ENCODE measurements around the gene ATP9B. TPM values are rescaled to one million over a fixed set of nuclear protein-coding genes. Genes with fewer than 3 reads are reported as not detected.
"Not testable (repeated sequence)": the region's sequence is repeated elsewhere in the genome, so short reads cannot be mapped to it uniquely, and the experiment has no call there.

ATP9B gene
- total RNA-seq, 1 donor from 2014 or later, result 30.2 TPM

DNA sequence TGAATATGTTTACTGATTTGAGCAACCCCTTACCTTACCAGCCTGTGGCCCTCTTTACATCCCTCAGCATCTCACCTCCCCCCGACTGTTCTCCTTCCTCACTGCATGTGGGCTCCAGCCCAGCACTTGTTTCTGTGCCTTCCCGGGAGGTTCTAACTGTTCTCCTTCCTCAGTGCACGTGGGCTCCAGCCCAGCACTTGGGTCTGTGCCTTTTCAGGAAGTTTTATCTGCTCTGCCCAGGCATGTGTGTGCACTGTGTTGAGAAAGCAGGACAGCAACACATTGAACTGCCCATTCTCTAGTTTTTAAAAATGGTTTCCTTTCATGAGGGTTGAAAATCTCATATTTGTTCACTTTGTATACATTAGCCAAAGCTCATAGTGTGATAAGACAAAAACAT is 158.4 kb downstream of the ATP9B start:
- intact Hi-C loops (cut with micrococcal nuclease), result no loop called here

- intact Hi-C loops (cut with micrococcal nuclease), result no loop called here
Observed at GRCh38 chr18:79229431-79229830, 160.2 kb downstream of the ATP9B start.

- intact Hi-C loops (cut with micrococcal nuclease), result no loop called here
Observed at GRCh38 chr18:79234438-79234837, 165.2 kb downstream of the ATP9B start.

DNA sequence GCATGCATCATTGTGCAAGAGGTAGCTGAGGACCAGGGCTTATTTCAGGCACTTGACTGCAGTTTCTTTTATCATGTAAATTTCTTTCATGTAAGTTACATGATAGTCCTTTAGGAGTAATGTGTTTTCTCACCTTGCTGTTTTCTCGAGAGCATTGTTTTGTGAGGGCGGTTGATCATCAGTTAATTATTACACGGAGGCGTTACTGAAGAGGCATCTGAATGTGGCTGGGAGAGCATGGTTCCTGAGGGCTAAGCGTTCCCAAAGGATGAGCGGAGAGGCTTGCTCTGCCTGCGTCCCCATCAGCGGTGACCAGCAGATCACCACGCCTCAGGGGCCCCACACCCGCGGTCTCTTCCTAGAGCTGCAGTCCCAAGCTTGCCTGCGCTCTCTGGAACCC is 170.4 kb downstream of the ATP9B start:
- intact Hi-C loops (cut with micrococcal nuclease), result no loop called here

- intact Hi-C loops (cut with micrococcal nuclease), result no loop called here
Observed at GRCh38 chr18:79241755-79242154, 172.6 kb downstream of the ATP9B start.

DNA sequence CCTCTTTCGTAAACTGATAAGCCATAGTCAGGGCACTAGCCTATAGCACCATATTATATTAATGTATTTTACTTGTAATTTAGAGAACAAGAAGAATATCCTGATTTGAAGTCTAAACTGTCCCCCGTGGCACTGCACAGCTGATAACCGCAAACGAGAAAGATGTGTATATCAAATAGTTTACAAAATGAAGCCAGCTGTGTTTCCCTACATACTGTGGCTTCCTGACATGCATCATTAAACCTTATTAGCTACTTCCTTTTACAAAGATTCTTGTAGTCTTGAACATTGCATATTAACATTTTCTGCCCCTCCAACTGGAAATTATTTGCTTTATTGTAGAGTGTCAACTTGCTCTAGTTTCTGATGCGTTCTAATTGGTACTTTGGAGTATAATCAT is 173.1 kb downstream of the ATP9B start:
- intact Hi-C loops (cut with micrococcal nuclease), result no loop called here

DNA sequence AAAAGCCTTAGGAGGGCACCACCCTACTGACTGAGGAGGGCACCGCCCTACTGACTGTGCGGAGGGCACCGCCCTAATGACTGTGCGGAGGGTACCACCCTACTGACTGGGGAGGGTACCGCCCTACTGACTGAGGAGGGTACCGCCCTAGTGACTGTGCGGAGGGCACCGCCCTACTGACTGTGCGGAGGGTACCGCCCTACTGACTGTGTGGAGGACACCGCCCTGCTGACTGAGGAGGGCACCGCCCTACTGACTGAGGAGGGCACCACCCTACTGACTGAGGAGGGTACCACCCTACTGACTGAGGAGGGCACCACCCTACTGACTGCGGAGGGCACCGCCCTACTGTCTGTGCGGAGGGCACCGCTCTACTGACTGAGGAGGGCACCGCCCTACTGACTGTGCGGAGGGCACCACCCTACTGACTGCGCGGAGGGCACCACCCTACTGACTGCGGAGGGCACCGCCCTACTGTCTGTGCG is 176.4 kb downstream of the ATP9B start:
- intact Hi-C loops (cut with micrococcal nuclease), result loop anchor here (1.0 kb wide), 1 partner anchor 260 kb away; no protein-coding TSS in a partner anchor

DNA sequence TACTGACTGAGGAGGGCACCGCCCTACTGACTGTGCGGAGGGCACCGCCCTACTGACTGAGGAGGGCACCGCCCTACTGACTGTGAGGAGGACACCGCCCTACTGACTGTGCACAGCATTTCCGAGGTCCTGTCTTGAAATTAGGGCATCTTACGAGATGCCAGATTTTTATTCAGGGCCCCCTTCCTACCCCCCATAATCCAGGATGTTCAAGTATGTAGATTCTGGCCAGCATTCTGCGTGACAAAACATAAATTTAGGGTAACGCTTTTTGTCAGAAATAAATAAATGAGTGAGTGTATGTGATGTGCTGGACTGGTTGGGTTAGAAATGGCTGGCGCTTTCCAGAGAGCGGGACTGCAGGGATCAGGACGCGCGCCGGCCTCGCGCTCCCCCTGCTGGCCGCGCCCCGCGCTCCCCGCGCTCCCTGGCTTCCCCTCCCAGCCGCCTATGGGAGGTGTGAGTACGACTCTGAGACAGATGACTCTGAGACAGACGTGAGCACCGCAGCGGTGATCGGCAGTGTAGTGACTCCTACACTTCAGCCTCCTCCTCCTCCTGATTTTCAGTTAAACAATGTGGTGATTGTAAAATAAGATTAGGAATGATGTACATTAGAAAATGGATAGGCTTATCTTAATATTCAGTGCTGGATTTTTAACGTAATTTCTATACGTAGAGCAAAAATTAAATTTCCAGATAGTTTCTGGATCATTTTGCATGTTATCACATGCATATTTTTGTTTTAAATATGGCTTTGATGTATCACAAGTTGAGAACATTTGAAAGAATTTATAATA is 177.3 kb downstream of the ATP9B start:
- intact Hi-C loops (cut with micrococcal nuclease), result loop anchor here (1.0 kb wide), 1 partner anchor 261 kb away; no protein-coding TSS in a partner anchor

DNA sequence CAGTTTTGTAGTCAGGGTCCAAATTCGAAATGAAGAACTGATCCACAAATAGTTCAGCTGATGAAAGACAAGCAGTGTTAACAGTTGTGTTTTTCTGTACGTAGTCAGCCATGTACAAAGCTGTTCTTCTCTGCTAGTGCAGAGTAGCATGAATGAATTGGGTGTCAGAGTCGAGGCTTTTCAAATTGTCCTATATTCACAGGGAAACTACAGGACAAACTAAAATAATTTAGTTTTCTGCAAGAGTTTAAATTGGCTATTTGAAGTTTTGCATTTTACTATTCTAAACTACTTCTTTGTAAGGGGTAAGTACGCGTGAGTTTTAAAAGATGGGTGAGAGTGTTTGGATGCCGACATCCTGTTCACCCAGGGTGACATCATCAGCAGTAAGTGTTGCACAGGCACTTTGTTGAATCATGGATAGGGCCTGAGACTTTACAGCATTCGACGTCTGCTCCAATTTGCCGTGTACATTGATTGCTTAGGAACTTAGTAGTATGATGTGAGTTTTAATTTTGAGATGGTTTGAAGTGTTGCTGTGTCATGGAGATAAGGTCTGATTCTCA is 179.4 kb downstream of the ATP9B start:
- intact Hi-C loops (cut with micrococcal nuclease), result no loop called here

- intact Hi-C loops (cut with micrococcal nuclease), result no loop called here
Observed at GRCh38 chr18:79250301-79250981, 181.2 kb downstream of the ATP9B start.

- intact Hi-C loops (cut with micrococcal nuclease), result no loop called here
Observed at GRCh38 chr18:79251021-79251420, 181.8 kb downstream of the ATP9B start.

DNA sequence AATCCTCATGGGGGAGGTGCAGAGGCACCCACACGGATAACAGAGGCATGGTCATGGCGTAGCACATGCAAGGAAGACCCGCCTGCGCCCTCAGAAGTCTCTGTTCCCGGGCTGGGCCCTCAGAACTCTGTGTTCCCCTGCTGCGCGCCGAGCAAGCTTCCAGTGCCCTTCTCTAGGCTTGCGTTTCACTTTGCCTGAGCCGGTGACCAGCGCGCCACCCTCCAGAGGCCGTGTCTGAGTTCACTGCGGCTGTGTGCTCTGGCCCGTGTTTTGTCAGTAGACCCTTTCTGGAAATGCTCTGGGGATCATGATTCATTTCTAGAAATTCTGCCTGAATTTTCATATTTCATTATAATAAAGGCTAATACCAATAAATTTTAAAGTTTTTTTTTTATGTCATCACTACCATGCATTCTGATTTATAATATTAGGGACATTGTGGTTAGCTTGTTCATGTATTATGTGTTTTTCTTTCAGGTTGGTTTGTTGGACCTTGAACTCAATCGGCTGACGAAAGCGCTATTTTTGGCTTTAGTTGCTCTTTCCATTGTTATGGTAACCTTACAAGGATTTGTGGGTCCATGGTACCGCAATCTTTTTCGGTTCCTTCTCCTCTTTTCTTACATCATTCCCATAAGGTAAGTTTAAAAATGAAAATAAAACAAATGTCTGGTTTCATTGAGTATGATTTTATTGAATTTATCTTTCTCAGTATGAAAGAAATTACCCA is 183.9 kb downstream of the ATP9B start:
- intact Hi-C loops (cut with micrococcal nuclease), result no loop called here

DNA sequence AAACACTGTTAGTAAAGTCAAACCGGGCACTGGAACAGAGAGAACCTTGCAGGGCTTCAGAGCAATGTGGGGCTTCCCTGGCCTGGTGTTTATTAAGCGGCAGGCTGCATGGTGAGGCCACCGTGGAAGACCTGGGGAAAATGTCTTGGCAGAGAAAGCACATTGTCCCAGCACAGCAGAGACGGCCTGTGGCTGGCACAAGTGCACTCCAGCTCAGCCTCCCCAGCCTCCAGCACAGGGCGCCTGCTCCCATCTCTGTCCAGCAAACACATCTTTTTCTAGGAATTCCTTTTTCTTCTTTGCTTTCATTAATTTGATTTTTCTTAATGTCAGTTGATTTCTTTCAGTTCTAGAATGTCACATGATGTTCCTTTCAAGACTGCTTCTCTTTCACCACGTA is 188.3 kb downstream of the ATP9B start:
- intact Hi-C loops (cut with micrococcal nuclease), result no loop called here

DNA sequence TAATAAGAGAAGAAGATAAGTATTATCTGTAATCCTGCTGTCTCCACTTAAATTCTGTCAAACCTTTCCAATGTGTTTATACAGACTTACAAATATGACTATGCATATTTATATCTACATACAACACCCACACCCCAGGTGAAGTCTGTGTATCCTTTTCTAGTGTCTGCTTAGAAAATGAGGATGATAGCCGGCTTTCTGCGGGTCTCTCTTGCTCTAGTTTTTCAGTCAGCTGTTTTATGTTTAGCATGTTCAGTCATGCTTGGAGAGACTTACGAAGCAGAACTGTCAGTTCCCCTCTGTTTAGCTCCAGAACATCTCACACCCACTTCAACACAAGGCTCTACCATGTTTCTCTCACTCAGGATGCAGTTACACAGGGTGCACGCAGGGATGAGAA is 189.3 kb downstream of the ATP9B start:
- intact Hi-C loops (cut with micrococcal nuclease), result no loop called here

DNA sequence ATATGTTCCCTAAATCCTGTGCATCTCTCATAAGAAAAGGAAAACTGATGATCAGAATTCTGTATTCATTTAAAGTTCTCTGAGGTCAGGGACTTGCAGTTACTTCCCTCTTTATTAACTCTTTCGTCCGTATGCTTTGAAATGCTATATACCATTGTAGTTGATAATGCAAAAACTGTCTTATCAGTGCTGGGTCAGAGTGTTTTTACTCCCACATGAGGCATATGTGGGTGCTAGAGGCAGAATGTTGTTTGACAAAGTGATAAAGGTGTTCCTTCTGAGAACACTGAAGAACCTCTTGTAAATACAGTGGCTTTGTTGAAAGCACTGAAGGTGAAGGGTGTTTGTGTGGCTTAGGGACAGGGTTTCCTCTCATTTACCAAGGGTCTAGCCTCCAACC is 190.0 kb downstream of the ATP9B start:
- intact Hi-C loops (cut with micrococcal nuclease), result no loop called here

GRCh38 chr18:79260023-79260422 is 190.8 kb downstream of the ATP9B start:
- intact Hi-C loops (cut with micrococcal nuclease), result no loop called here

DNA sequence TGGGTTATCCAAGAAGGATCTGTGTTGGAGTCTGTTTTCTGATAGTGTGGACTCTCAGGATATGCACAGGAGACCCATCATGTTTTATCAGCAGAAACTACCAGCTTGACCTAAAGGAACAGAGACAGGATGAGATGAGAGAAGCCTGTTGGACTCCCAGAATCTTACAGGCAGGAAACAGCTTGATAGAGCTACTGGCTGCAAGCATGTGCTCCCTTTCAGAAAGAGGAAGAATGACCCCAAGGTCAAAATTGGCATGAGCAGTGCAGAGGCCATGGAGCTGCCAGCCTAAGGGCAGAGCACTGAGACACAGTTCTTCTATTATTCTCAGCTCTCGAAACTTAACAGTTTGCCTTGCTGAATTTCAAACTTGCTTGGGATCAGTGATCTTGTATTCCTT is 191.3 kb downstream of the ATP9B start:
- intact Hi-C loops (cut with micrococcal nuclease), result no loop called here

DNA sequence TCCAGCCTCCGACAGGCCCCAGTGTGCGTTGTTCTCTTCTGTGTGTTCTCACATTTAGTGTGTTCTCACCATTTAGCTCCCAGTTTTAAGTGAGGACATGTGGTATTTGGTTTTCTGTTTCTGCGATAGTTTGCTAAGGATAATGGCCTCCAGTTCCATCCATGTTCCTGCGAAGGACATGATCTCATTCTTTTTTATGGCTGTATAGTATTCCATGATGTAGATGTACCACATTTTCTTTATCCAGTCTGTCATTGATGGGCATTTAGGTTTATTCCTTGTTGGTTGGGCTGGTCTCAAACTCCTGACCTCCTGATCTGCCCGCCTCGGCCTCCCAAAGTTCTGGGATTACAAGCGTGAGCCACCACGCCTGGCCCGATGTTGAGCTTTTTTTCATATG is 195.9 kb downstream of the ATP9B start:
- intact Hi-C loops (cut with micrococcal nuclease), result not testable (repeated sequence)

DNA sequence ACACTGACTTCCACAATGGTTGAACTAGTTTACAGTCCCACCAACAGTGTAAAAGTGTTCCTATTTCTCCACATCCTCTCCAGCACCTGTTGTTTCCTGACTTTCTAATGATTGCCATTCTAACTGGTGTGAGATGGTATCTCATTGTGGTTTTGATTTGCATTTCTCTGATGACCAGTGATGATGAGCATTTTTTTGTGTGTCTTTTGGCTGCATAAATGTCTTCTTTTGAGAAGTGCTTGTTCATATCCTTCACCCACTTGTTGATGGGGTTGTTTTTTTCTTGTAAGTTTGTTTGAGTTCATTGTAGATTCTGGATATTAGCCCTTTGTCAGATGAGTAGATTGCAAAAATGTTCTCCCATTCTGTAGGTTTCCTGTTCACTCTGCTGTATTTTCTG is 202.6 kb downstream of the ATP9B start:
- intact Hi-C loops (cut with micrococcal nuclease), result not testable (repeated sequence)

DNA sequence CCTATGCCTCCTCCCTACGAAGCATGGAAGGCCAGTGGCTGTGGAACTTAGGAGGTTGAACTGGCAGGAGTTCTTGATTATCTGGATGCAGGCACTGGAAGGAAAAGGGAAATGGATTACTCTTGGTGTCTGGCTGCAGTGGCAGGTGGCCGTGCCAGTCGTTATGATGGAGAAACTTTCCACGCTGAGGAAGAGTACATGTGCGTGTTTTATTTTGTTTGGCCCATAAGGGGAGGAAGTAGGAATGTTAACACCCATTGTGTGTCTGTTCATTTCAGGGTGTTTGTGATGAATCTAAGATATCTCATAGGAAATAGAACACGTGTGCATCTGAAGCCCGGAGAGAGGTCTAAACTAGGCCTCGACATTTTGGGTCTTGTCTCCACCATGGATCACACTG is 203.7 kb downstream of the ATP9B start:
- intact Hi-C loops (cut with micrococcal nuclease), result no loop called here

DNA sequence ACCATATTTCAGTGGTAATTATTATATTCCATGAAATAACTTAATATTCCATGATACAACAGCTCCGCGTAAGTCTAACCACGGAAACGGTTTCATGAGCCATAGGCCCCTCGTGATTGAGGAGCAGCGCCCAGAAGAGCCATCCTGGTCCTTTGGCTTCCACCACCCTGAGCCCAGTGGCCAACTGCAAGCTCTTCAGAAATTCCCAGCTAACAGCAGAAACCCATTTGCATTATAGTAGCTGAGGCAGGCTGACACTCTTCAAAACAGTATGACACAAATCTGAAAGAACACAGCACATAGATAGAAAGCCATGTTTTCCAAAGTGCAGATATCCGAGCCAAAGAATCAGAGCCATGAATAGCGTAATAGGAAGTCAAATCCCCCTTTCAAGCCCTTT is 205.6 kb downstream of the ATP9B start:
- intact Hi-C loops (cut with micrococcal nuclease), result no loop called here

GRCh38 chr18:79275461-79275860 is 206.3 kb downstream of the ATP9B start:
- intact Hi-C loops (cut with micrococcal nuclease), result no loop called here

All from T-helper 2 cell treated with Interferon-gamma antibody and Interleukin-4, amounts not matched to agents 100 ng/mL and 5 ng/mL, for 36 hours (primary cell).